Esophagus muscularis mucosa (tissue), 4 donors: ENCODE data around the gene KSR1.
A peak's percentile ranks its signal among the peaks of the same experiment; 100 is the strongest.

Experiments used
- CTCF ChIP-seq, 3 experiments: fragments of 200-600 bp in 2 of 3; fragments of 450-650 bp in 1 of 3; sonication (generic) in 2 of 3; IDR thresholded peaks; one replicate each; pipeline ENCODE4 v1.5.1; 2017 to 2019; ENCODE audit warnings: antibody characterized with exemption in 3 of 3, mild to moderate bottlenecking in 2 of 3, moderate library complexity in 1 of 3
- EP300 ChIP-seq: sonication (generic); formaldehyde crosslinking; IDR thresholded peaks from one replicate; pipeline ENCODE4 v1.6.1; 2017; ENCODE audit warnings: antibody characterized with exemption
- POLR2A ChIP-seq: fragments of 450-650 bp; IDR thresholded peaks from one replicate; pipeline ENCODE4 v1.6.1; 2017; ENCODE audit warnings: antibody characterized with exemption, moderate library complexity, mild to moderate bottlenecking, low read depth
- POLR2AphosphoS5 ChIP-seq, 2 donors: sonication (generic); formaldehyde crosslinking; IDR thresholded peaks; one replicate each; pipeline ENCODE4 v1.6.1; 2017; ENCODE audit warnings: antibody characterized with exemption in 2 of 2

- TF ChIP-seq POLR2A, result no peak
- TF ChIP-seq EP300, result no peak
- TF ChIP-seq CTCF (IDR thresholded peaks at IDR 0.05), result peak in 2 of 3 experiments; percentile 12 to 29
- no peak for TF ChIP-seq POLR2AphosphoS5 (IDR thresholded peaks at IDR 0.05)
Observed at GRCh38 chr17:27609611-27610303, 153.5 kb downstream of the KSR1 start.
